GM18505 (cell line): ENCODE measurements around the gene NGDN.

Experiments used
- ATAC-seq: cut with Tn5 transposase; IDR thresholded peaks from one replicate; pipeline ENCODE4 v1.9.1; 2021; ENCODE audit not compliant: unreplicated experiment
- POLR2A ChIP-seq: IDR thresholded peaks from 4 replicates; pipeline ENCODE4 v1.6.1; 2011; ENCODE audit warnings: borderline replicate concordance; ENCODE audit not compliant: insufficient read depth, insufficient read length; ENCODE audit errors: extremely low read depth

Gene NGDN

GRCh38 chr14:23434488-23435222, 34.8 kb upstream of the NGDN start:
- no peak for ATAC-seq
- TF ChIP-seq POLR2A: no peak

- no peak for TF ChIP-seq POLR2A
- ATAC-seq: no peak
Measured at GRCh38 chr14:23435543-23436326, 33.8 kb upstream of the NGDN start, which contains the start of gene MYH7. MYH7 (minus strand) TSS chr14:23435660; CDS start chr14:23433732, 1,928 bp downstream.

- no peak for TF ChIP-seq POLR2A
- ATAC-seq: no peak
Measured at GRCh38 chr14:23436327-23437132, 33.0 kb upstream of the NGDN start.

- no peak for ATAC-seq
- TF ChIP-seq POLR2A: no peak
Measured at GRCh38 chr14:23437133-23438100, 32.1 kb upstream of the NGDN start.

- no peak for ATAC-seq
- TF ChIP-seq POLR2A: no peak
Measured at GRCh38 chr14:23438101-23438971, 31.2 kb upstream of the NGDN start.

GRCh38 chr14:23439107-23439835, 30.2 kb upstream of the NGDN start:
- TF ChIP-seq POLR2A: no peak
- ATAC-seq: no peak

- ATAC-seq: no peak
- TF ChIP-seq POLR2A: no peak
Measured at GRCh38 chr14:23441076-23441475, 28.4 kb upstream of the NGDN start.

- TF ChIP-seq POLR2A: no peak
- no peak for ATAC-seq
Measured at GRCh38 chr14:23442721-23443356, 26.7 kb upstream of the NGDN start.

- no peak for TF ChIP-seq POLR2A
- ATAC-seq: no peak
Measured at GRCh38 chr14:23443411-23443812, 26.1 kb upstream of the NGDN start.

- TF ChIP-seq POLR2A: no peak
- no peak for ATAC-seq
Measured at GRCh38 chr14:23443881-23444280, 25.6 kb upstream of the NGDN start.
